OCI-LY3 (cell line): ENCODE measurements around the gene OTUD1.

Experiments
- EZH2phosphoT487 ChIP-seq: fragments of 200-600 bp; shearing (Covaris generic); IDR thresholded peaks from 2 replicates; pipeline ENCODE4 v1.6.1; 2018; ENCODE audit warnings: antibody characterized with exemption, mixed run types, low read depth
- TF ChIP-seq, protein P1 (sequence below): fragments of 200-600, 300-600 bp; sonication (generic); IDR thresholded peaks from 2 replicates; pipeline ENCODE4 v1.5.1; 2014; ENCODE audit warnings: antibody characterized with exemption, low read length, low read depth

- TF ChIP-seq, protein P1, sequence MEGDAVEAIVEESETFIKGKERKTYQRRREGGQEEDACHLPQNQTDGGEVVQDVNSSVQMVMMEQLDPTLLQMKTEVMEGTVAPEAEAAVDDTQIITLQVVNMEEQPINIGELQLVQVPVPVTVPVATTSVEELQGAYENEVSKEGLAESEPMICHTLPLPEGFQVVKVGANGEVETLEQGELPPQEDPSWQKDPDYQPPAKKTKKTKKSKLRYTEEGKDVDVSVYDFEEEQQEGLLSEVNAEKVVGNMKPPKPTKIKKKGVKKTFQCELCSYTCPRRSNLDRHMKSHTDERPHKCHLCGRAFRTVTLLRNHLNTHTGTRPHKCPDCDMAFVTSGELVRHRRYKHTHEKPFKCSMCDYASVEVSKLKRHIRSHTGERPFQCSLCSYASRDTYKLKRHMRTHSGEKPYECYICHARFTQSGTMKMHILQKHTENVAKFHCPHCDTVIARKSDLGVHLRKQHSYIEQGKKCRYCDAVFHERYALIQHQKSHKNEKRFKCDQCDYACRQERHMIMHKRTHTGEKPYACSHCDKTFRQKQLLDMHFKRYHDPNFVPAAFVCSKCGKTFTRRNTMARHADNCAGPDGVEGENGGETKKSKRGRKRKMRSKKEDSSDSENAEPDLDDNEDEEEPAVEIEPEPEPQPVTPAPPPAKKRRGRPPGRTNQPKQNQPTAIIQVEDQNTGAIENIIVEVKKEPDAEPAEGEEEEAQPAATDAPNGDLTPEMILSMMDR, result no peak
- TF ChIP-seq EZH2phosphoT487, result no peak
These were observed 5.2 kb upstream of the OTUD1 start for GRCh38 chr10:23433701-23434100.
